ENCODE data around the gene PDGFB. TPM values are rescaled to one million over a fixed set of nuclear protein-coding genes. Genes with fewer than 3 reads are reported as not detected.

Gene PDGFB
- total RNA-seq, 1 experiment from 2014 or later, result 9.2 TPM

GRCh38 chr22:39279170-39279850 is 34.5 kb upstream of the PDGFB start:
- TF ChIP-seq NFYB (CRISPR knock-in tag; conservative IDR thresholded peaks at IDR 0.05; ENCODE audit: low read depth) (no peak), ERG (CRISPR knock-in tag; IDR thresholded peaks at IDR 0.05) (no peak), CREB1 (CRISPR knock-in tag; IDR thresholded peaks at IDR 0.05) (no peak), ATF6 (CRISPR knock-in tag; IDR thresholded peaks at IDR 0.05) (no peak), ZBTB43 (CRISPR knock-in tag; IDR thresholded peaks at IDR 0.05) (no peak), ETV6 (CRISPR knock-in tag; IDR thresholded peaks at IDR 0.05) (no peak), ZMAT4 (CRISPR knock-in tag; IDR thresholded peaks at IDR 0.05) (no peak), JAZF1 (CRISPR knock-in tag; IDR thresholded peaks at IDR 0.05) (no peak), E2F1 (CRISPR knock-in tag; IDR thresholded peaks at IDR 0.05) (no peak), JUN (CRISPR knock-in tag; IDR thresholded peaks at IDR 0.05) (no peak), GABPB1 (CRISPR knock-in tag; IDR thresholded peaks at IDR 0.05) (no peak), KAT7 (CRISPR knock-in tag; IDR thresholded peaks at IDR 0.05; ENCODE audit: borderline replicate concordance) (no peak)

GRCh38 chr22:39278040-39278439 is 33.3 kb upstream of the PDGFB start:
- Mint-ChIP-seq H3K4me3 (no peak overlapping the region), H3K27ac (no peak overlapping the region), H3K9me3 (peaks cover 15% of the 10 kb centered on the region), H3K36me3 (peaks cover 12% of the 10 kb centered on the region), H3K27me3 (ENCODE audit: low read depth) (peaks cover 6% of the 10 kb centered on the region), H3K4me1 (peaks cover 31% of the 10 kb centered on the region)
- POLR2A ChIA-PET, result no interaction called here
- no peak for DNase-seq (ENCODE audit: low spot score)
- no peak for ATAC-seq
- CTCF ChIA-PET, result interaction anchor here (0.5 to 1.2 kb wide), 4 partner anchors 28 to 535 kb away, joined by 3 to 5 read pairs (median 3); no protein-coding TSS in a partner anchor
- TF ChIP-seq ERG (CRISPR knock-in tag; IDR thresholded peaks at IDR 0.05) (no peak), TCF7 (CRISPR knock-in tag; IDR thresholded peaks at IDR 0.05; ENCODE audit: low read depth) (no peak), AR (CRISPR knock-in tag; IDR thresholded peaks at IDR 0.05) (no peak), ZNF423 (CRISPR knock-in tag; IDR thresholded peaks at IDR 0.05) (no peak), ESRRA (CRISPR knock-in tag; IDR thresholded peaks at IDR 0.05; ENCODE audit: borderline replicate concordance) (no peak), MYBL2 (CRISPR knock-in tag; IDR thresholded peaks at IDR 0.05) (no peak), ZNF281 (CRISPR knock-in tag; IDR thresholded peaks at IDR 0.05) (no peak), SMAD4 (CRISPR knock-in tag; IDR thresholded peaks at IDR 0.05) (no peak), NR3C1 (CRISPR knock-in tag; conservative IDR thresholded peaks at IDR 0.05; ENCODE audit: low read depth) (no peak), RORB (CRISPR knock-in tag; IDR thresholded peaks at IDR 0.05) (no peak), FOXP1 (CRISPR knock-in tag; IDR thresholded peaks at IDR 0.05; ENCODE audit: borderline replicate concordance) (no peak)

More at GRCh38 chr22:39279170-39279850, 34.5 kb upstream of the PDGFB start:
- CTCF ChIA-PET, result interaction anchor here (0.5 to 3.0 kb wide), 8 partner anchors 12 to 278 kb away, joined by 3 to 12 read pairs (median 4); no protein-coding TSS in a partner anchor
- peaks cover 15% of the 10 kb centered on the region for H3K9me3 Mint-ChIP-seq
- peaks cover 12% of the 10 kb centered on the region for H3K36me3 Mint-ChIP-seq
- ATAC-seq (peak; percentile 28), DNase-seq (ENCODE audit: low spot score) (no peak)
- peaks cover 31% of the 10 kb centered on the region for H3K4me1 Mint-ChIP-seq
- H3K27ac Mint-ChIP-seq, result peak overlapping the region; percentile 61
- POLR2A ChIA-PET, result no interaction called here
- H3K27me3 Mint-ChIP-seq (ENCODE audit: low read depth), result peaks cover 6% of the 10 kb centered on the region
- no peak overlapping the region for H3K4me3 Mint-ChIP-seq

Data from WTC11 (cell line).